Measurements from ENCODE around the gene SPTBN4. TPM values are rescaled to one million over a fixed set of nuclear protein-coding genes. Genes with fewer than 3 reads are reported as not detected.
"Not testable (repeated sequence)": the region's sequence is repeated elsewhere in the genome, so short reads cannot be mapped to it uniquely, and the experiment has no call there.

Gene SPTBN4
- total RNA-seq, 1 donor from 2014 or later, result 0.17 TPM

DNA sequence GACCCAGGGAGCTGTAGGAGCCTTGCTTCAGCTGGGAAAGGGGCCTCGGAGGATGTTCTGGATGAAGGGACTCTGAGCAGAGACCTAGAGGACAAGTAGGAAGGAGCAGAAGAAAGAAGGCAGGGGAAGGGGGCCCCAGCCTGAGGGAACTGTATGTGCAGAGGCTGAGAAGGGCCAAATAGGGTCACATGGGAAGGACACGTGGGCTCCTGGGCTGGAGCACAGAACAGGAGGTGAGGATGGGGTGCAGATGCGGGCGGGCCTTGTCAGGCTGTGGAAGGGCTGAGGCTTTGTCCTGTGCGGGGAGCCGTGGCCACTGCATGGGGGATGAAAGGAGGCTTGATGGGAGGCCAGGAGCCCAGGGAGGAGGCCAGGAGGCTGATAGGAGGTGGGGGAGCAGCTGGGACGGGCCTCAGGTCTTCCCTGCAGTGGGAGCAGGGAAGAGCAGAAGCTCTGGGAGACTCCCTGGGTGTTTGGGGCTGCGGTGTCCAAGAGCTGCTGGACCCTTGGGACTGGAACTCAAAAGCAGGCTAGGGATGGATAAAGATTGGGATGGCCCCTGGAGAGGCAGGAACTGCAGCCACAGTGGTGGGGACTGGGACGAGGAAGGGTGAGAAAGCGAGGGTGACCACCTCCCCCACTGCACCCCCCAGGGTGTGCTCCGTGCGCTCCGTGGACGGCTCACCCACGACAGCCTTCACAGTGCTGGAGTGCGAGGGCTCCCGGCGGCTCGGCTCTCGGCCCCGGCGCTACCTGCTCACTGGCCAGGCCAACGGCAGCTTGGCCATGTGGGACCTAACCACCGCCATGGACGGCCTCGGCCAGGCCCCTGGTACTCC is 123.0 kb downstream of the SPTBN4 start:
- H3K4me3 ChIP-seq (ENCODE audit: low read depth, low read length), result no peak overlapping the region
- no peak for TF ChIP-seq CTCF (conservative IDR thresholded peaks at IDR 0.05; ENCODE audit: low read depth, low read length)
- DNase-seq (ENCODE audit: low read depth), result no peak

DNA sequence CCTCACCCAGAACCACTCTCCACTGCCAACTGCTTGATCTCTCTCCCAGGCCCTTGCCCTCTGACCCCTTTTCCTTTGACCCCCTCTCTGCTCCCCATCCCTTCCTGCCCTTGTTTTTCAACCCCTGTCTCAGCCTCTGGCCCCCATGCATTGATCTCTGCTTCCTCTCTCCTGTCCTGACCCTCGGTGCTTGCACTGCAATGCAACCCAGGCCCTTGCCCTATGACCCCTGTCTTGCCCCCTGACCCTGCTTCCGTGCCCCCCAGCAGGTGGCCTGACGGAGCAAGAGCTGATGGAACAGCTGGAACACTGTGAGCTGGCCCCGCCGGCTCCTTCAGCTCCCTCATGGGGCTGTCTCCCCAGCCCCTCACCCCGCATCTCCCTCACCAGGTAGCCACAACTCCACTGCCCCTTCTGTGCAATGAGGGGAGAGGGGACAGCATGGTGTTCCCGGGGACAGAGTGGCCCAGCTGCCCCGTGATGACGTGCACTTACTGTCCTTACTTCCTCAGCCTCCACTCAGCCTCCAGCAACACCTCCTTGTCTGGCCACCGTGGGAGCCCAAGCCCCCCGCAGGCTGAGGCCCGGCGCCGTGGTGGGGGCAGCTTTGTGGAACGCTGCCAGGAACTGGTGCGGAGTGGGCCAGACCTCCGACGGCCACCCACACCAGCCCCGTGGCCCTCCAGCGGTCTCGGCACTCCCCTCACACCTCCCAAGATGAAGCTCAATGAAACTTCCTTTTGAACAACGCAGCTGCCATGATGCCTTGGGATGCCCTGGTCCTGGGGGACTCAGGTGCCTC is 123.9 kb downstream of the SPTBN4 start:
- DNase-seq (ENCODE audit: low read depth), result no peak
- H3K4me3 ChIP-seq (ENCODE audit: low read depth, low read length), result no peak overlapping the region
- no peak for TF ChIP-seq CTCF (conservative IDR thresholded peaks at IDR 0.05; ENCODE audit: low read depth, low read length)

DNA sequence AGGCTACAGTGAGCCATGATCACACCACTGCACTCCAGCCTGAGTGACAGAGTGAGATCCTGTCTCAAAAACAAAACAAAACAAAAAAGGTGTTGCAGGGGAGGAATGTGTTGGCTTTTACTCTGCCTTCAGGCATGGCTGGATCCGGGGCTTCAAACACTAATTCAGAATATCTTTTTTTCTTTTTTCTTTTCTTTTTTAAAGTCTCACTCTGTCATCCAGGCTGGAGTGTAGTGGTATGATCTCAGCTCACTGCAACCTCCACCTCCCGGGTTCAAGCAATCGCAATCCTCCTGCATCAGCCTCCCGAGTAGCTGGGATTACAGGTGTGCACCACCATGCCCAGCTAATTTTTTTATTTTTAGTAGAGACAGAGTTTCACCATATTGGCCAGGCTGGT is 124.9 kb downstream of the SPTBN4 start:
- not testable (repeated sequence) for H3K4me3 ChIP-seq (ENCODE audit: low read depth, low read length); DNase-seq (ENCODE audit: low read depth)

GRCh38 chr19:40592170-40592569 is 125.4 kb downstream of the SPTBN4 start:
- no peak for DNase-seq (ENCODE audit: low read depth)
- no peak overlapping the region for H3K4me3 ChIP-seq (ENCODE audit: low read depth, low read length)
- no peak for TF ChIP-seq CTCF (conservative IDR thresholded peaks at IDR 0.05; ENCODE audit: low read depth, low read length)

DNA sequence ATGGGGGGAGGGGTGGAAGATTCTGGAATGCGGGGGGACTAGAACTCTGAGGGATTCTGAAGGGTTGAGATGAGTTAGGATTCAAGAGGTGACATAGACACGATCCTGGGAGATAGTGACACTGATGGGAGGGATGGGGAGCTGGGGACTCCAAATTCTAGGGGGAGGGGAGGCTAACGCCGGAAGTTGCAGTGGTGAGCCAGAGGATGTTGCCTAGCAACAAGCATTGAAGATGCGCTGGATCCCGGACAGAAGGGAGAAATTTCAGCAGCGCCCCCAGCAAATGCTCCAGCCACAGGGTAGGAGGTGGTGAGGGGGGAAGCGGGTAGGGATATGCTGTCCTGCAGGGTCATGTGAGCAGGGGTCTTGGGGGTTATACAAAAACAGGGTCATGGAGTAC is 127.5 kb downstream of the SPTBN4 start:
- TF ChIP-seq CTCF (conservative IDR thresholded peaks at IDR 0.05; ENCODE audit: low read depth, low read length), result no peak
- no peak for DNase-seq (ENCODE audit: low read depth)
- H3K4me3 ChIP-seq (ENCODE audit: low read depth, low read length), result no peak overlapping the region

GRCh38 chr19:40594657-40595091 is 127.9 kb downstream of the SPTBN4 start:
- DNase-seq (ENCODE audit: low read depth), result no peak
- no peak overlapping the region for H3K4me3 ChIP-seq (ENCODE audit: low read depth, low read length)
- TF ChIP-seq CTCF (conservative IDR thresholded peaks at IDR 0.05; ENCODE audit: low read depth, low read length), result no peak

- TF ChIP-seq CTCF (conservative IDR thresholded peaks at IDR 0.05; ENCODE audit: low read depth, low read length), result no peak
- no peak for DNase-seq (ENCODE audit: low read depth)
- peak overlapping the region; percentile 51 for H3K4me3 ChIP-seq (ENCODE audit: low read depth, low read length)
Measured at GRCh38 chr19:40596608-40597328, 130.0 kb downstream of the SPTBN4 start.

Data from epithelial cell of proximal tubule (primary cell).